HG02759 (cell line): Measurements from ENCODE around the gene SDCCAG8.

Experiments
- ATAC-seq: cut with Tn5 transposase; IDR thresholded peaks from one replicate; pipeline ENCODE4 v1.9.1; 2021; ENCODE audit warnings: mild to moderate bottlenecking, moderate library complexity; ENCODE audit not compliant: unreplicated experiment

Gene SDCCAG8

DNA sequence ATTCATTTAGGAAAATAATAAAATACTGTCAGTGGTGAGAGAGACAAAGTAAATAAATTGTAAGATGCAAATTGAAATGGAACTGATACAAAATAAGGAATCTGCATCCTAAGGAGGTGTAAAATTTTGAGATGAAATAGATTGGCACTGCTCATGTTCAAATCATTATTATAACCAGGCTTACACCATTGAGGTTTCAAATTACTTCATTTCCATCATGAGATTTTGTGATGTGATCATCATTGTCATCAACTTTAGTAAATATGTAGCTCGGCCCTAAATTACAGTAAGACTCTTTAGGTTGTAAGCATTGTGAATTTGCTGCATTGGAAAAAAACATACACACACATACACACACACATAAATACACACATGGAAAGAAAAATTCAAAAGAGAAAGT lies 123.4 kb downstream of the SDCCAG8 start:
- no peak for ATAC-seq

DNA sequence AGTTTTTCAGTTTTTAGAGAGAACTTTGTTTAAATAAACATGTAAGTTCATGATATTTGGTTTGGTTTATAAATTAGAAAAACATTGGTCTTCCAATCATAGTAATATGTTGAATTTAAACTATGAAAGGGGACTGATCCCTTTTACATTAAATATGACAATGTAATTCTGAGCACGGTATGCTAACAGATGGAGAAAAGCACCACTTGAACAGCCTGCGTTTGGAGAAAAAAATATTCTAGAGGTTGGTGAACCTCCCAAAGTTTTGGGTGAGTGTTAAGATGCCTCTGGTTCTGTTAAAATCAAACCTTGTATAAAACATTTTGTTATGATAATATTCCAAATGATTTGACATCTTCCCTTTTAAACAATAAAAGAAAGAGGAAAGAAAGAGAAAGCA lies 123.9 kb downstream of the SDCCAG8 start:
- ATAC-seq: no peak

DNA sequence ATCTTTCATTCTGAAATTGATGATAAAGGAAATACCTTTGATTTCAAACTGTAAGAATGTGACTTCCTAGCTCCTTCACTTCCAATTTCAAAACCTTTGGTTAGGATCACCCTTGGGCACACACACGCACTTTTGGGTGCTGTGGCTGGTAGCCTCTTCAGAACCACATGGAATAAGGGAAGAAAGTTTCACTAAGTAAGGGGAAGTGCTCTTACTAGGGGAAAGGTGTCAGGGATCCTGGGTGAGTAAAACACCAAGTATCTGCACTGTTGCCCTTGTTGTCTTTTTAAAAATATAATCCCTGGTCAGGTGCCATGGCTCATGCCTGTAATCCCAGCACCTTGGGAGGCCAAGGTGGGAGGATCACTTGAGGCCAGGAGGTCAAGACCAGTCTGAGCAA lies 132.4 kb downstream of the SDCCAG8 start:
- ATAC-seq: no peak

DNA sequence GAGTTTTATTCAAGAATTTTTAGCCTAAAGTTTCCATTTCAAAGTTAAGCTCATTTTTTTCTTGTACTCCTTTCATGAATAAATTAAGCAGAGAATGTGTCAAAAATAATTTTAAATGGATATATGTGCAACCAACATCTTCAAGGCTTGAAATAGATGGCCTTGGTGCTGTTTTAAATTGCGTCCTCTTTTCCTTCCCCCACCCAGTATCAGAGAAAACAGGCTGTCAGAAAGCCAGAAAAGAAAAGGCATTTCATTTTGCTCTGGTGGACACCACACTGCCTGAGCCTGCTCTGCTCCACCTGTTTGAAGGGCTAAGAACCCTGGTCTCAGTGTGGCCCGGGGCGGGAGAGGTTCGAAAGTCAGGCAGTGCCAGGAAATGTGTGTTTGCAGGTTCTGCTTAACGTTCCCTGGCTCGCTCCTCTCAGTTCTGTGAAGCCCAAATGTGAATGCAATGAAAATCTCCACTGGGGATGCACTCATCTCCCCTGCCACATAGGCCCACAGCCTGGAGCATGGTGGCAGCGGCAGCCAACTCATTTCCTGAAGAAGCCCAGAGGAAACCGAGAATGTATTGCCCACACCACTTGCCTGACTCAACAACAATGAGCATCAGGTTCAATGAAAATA lies 134.4 kb downstream of the SDCCAG8 start:
- no peak for ATAC-seq

DNA sequence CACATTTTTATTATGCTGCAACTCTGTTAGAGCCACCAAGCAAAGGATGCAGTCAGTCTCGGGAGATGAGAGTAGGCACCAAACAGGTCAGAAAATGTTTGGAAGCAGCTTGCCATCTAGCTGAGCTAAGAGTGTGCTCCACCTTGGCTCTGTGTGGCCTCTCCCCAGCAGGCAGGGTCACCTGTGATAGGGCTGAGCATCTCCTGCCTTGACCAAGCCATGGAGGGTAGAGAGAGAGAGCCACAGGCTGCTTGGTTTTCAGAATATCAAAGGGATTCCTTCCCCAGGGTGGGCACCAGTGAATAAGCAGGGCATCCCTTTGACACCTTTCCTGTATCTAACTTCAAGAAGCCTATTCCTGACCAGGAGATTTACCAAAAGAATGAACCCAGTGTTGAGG lies 135.5 kb downstream of the SDCCAG8 start:
- no peak for ATAC-seq

DNA sequence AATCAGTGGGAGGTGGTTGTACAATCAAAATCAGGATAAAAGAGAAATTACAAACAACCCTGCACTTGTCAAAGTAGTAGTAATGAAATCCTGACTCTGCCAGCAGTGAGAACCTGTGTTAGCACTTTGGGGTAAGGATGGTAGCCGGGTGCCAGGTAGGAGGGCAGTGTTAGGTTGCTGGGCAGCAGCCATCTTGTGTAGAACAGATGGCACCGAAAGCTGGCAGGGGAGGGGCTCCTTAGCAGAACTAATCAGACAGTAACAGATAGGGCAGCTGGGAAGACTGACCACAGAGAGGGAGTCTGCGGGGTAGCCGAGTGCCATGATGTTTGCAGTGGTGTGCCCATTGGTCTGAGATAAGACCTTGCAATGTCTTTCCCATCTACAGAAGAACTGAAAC lies 137.3 kb downstream of the SDCCAG8 start:
- ATAC-seq: no peak

DNA sequence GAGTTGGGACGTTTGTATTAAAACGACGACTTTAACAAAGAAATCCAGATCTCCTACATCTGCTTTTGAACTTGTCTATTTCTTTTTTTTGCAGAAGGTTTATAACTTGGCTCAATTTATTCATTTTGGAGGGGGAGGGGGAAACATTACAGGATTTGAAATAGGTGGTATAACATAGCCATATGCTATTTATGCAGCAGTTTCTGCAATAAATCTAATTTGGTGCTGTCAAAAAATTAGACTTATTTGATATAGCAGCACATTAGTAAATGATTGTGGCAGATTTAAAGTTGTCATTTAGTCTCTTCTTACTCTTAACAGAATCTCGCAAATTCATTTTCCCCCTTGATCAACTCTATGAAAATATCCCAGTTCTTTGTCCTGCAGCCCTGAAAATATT lies 138.2 kb downstream of the SDCCAG8 start:
- no peak for ATAC-seq

DNA sequence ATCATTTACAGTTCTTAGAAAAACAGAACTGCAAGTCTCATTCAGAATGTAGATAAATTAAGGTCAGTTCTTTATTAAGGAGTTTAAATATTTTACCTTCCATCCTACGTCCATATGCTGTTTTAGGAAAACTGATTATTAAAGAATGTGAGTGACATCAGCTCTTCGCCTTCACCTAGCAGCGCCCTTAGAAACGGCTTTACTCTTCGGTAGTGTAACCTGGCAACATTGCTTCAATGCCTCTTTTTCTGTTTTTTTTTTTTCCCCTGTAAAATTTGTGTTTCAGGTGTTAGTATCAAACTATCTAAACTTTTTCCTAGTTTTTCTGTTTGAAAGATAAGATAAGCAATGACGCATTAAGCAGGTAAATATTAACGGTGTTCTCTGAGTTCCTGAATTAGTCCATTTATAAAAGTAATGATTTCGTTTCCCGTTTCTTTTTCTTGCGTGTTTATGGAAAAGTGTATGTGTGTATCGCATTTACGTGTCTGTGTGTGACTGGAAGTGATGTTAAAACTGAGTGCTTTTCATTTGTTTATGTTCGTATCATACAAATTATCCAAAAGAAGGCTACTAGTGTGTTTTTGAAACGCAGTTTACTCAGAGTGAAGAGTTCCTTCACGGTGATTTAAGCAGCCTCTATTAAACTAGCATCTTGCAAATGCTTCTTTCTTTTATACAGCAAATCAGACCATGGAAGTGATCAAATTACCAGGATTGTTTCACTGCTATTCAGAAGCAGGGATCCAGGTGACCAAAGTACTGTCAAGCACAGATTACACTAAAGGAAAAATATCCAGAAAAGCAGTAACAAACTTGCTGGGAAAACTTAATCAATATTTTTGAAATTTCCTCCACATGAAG lies 139.0 kb downstream of the SDCCAG8 start:
- ATAC-seq: no peak

DNA sequence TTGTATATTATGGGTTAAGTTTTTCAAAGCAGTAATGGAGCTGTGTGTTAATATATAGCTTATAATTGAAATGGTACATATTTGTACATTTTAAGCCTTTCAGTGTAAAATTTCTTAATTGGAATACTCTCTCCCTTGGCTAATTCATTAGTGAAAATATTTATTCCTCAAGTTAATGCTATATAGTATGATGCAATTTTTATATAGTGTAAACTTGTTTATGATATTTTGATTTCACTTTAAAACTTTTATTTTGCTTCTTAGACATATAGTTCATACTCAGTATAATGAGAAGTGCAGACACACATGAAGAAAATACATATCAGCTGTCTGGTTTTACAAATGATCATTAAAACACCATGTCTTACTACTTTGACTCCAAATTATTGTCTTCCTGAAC lies 140.6 kb downstream of the SDCCAG8 start:
- no peak for ATAC-seq

DNA sequence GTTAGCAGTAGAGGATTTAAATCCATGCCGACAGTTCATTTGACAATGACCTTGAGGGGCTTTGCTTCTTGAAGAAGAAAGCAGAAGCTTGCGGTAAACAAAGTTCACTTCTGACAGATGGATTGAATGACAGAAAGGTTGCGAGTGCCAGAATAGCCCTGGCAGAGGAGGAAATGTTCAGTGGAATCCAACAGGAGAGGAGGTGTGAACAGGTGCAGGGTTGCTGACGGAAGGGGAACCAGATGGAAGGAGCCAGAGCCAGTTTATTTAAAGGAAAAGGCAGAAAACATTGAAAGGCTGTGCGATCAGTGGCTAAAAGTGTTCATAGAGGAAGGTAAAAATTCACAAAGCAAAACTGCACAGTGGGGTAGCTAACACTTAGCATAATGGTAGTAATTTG lies 141.0 kb downstream of the SDCCAG8 start:
- ATAC-seq: no peak

DNA sequence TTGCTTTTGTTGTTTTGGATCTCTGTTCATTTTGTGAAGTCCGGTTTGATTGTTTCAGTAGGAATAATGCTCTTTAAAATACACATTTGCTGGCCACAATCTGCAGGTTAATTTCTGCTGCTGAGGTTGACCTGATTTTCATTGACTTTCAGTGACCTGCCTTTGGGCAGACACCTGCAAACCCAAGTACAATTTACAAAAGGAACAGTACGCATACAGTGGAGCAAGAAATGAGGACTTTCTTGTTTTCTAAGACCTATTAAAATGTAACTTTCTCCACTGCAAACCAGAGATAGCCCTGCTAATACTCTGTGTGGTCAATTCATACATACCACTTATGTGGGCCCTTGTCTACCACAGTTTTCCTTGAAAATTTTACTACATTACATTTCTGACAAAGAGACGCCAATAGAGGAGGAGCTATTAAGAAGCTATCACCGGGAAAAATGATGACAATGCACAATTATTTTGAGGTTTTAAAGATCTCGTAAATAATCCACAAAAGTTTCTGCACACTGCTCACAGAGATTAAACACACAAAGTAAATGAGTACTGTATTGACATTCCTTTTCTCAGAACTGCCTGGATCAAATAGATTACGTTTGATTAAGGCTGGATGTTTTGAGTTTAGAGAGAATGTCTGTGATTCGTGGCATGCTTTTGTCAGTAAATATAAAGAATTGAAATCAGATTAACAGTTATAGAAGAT lies 141.9 kb downstream of the SDCCAG8 start:
- ATAC-seq: no peak

DNA sequence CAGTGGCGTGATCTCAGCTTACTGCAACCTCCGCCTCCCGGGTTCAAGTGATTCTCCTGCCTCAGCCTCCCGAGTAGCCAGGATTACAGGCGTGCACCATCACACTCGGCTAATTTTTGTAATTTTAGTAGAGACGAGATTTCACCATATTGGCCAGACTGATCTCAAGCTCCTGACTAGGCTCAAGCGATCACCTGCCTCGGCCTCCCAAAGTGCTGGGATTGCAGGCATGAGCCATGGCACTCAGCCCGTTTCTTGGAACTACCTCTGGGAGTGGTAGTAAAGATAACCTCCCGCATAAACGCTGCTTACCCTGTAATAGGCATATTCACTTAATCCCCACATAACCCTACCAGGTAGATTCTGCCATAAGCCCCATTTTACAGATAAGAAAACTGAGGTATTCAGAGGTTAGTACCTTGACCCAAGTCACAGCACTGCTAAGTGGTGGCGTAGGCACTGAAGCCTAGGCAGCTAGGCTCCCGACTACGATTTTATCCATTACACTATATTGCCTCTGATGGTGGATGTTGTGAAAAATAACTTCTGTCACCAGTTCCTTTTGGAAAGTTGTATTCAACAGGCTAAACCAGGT lies 143.8 kb downstream of the SDCCAG8 start:
- ATAC-seq: no peak

DNA sequence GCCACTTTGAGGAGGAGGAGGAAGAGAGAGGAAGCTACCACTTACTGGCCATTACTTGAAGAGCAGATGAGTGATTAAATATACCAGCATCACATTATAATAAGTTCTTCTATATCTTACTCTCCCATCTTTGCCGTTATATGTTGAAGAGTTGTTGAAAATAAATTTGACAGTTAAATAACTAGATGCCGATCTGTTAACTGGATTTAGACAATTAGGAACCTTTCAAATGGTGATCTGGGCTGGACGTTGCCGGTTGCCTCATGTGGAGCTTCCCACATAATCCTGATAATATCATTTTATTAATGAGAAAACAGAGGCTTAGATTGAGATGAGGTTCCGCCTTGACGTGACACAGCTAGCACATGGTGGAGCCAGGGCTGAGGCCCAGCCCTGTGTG lies 147.0 kb downstream of the SDCCAG8 start:
- no peak for ATAC-seq

DNA sequence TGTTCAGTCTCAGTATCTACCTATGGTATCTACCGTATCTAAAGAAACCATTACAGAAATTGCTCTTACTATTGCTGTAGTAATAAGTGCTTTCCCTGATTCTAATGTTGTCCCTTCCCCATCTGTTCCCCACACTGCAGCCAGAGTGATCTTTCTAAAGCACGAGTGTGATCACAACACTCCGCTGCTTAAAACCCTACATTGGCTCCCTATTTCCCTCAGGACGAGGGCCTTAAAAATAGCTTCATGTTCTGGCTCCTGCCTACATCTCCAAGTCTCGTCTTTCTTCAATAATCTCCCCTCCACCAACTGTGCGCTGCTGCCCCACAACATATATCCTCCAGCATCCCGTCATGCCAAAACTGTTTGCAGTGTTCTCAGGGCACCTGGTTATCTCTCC lies 150.6 kb downstream of the SDCCAG8 start:
- no peak for ATAC-seq

DNA sequence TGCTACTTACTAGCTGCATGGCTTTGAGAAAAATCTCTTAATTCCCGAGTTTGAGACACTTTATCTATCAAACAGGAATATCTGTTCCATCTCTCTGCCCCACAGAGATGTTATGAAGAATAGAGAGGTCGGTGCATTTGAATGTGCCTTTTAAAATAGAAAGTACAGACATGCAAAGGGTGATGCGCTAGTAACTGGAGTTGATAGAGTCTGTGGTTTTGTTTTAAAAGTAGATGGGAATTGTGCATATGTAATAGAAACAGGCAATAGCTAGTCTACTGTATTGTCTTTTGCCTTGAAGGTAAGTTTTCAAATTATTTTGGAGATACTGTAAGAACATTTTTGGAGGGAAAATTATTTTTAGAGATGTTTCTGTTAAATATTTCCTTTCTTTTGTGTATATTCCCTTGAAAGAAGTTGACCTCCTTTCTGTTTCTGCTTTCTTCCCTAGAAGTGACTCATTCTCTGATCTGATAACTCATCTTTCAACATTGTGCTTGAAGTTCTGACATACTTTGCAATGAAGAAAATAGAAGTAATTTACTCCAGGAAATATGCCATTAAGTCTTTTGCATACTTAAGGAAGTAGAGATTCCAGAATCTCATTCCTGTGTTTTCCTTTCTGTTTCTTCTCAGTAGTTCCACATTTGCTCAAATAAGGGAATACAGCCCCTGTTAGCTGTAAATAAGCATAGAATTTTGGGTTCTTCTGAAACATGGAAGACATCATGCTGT lies 151.6 kb downstream of the SDCCAG8 start:
- ATAC-seq: no peak

DNA sequence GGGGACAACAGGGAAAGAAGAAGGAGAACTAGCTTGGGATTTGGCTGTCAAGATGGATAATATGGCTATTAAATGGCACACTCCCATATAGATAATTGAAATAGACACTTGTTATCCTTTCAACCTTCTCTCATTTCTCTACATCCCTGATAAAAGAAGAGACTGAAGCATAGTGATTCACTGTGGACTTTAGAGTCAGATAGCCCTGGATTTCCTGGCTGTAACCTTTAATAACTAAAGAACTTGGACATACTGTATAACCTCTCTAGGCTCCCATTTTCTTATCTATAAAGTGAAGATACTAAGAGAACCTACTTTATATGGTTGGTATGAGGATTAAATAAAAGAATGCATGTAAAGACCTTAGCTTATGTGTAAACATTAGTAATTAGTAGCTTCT lies 152.6 kb downstream of the SDCCAG8 start:
- ATAC-seq: no peak

DNA sequence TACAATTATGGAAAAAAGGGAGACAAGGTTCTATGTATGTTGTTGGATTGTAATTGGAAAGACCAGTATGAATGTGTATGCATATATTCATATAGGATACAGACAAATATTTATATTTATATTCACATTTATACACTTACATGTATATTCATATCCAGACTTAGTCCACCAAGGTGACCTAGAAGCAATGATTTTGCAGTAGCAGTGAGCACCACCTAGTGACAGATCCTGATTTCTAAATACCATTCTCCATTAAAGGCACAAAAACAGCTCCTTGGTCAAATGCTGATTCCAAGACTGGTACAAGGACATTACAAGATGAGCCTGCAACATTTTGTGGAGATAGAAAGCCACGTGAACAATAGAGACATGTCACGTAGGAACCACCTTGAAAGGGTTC lies 153.4 kb downstream of the SDCCAG8 start:
- no peak for ATAC-seq

DNA sequence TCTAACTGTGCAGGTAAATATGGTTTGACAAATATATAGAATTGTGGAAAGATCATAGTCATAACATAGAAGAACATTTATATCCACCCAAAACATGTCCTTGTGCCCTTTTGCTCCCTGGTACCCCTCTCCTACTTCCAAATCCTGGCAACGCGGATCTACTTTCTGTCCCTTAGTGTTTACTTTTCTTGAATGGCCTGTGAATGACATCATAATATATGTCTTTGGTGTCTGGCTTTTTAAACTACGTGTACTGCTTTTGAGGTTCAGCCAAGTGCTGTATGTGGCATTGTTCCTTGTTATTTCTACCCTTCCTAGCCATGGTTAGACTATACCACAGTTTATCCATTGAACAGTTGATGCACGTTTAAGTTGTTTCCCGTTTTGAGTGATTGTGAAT lies 155.6 kb downstream of the SDCCAG8 start:
- ATAC-seq: no peak

DNA sequence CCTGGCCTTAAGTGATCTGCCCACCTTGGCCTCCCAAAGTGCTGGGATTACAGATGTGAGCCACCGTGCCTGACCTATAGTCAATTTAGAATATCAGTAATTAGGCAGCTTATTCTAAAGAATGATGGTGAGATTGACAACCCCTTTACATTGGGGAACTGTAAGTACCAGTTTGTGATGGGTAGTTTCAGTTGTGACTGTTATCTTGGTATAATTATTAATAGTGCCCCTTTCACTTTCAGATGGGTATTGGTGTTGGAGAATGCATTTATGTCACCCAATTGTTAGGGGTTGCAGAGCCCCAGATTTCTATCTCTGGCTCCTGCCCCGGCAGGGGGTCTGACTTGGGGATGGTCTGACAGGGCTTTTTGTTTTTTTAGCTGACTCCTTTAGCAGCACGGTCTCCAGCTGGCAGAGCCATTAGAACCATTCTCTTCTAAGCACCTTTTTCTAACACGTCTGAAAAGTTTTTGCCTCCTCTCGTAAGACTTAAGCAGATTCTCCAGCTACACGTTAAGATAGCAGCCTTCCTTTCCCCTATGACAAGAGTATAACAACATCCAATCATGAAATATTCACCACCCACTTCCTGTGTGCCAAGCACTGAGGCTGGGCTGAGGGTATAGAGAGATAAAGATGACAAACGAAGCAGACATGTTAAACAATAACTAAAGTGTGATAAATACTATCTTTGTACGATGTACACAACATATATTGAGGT lies 157.8 kb downstream of the SDCCAG8 start:
- peak; percentile 59 for ATAC-seq

DNA sequence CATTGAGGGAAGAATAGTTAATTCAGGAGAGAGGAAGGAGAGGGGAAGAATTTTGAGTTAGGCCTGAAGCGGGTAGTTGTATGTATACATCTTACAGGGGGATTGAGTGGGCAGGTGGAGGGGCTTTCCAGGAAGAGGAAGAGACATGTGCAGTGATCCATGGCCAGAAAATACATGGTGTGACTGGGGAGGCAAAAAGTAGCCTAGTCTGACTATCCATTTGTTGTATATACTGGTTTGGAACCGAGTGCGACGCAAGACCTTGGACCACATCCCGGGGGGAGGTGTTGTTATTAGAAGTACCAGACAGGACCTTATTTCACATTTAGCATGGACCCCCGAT lies 158.3 kb downstream of the SDCCAG8 start:
- peak; percentile 33 for ATAC-seq
